ENCODE results near the gene SLC40A1.

The SLC40A1 gene

GRCh38 chr2:189595417-189595816, 14.8 kb upstream of the SLC40A1 start:
- no peak for DNase-seq (ENCODE audit: low spot score)

- no peak for DNase-seq (ENCODE audit: low spot score)
Observed at GRCh38 chr2:189594305-189594704, 13.7 kb upstream of the SLC40A1 start.

- DNase-seq (ENCODE audit: low spot score): no peak
Observed at GRCh38 chr2:189593115-189593514, 12.5 kb upstream of the SLC40A1 start.

GRCh38 chr2:189592353-189592984, 11.9 kb upstream of the SLC40A1 start:
- no peak for DNase-seq (ENCODE audit: low spot score)

GRCh38 chr2:189587780-189588179, 7.2 kb upstream of the SLC40A1 start:
- DNase-seq (ENCODE audit: low spot score): no peak

GRCh38 chr2:189585226-189585756, 4.7 kb upstream of the SLC40A1 start:
- DNase-seq (ENCODE audit: low spot score): no peak

- DNase-seq (ENCODE audit: low spot score): no peak
Observed at GRCh38 chr2:189584686-189585085, 4.1 kb upstream of the SLC40A1 start.

GRCh38 chr2:189583227-189584198, 2.9 kb upstream of the SLC40A1 start:
- no peak for DNase-seq (ENCODE audit: low spot score)

- DNase-seq (ENCODE audit: low spot score): no peak
Observed at GRCh38 chr2:189582809-189583192, 2.2 kb upstream of the SLC40A1 start.

GRCh38 chr2:189582140-189582808, 1.7 kb upstream of the SLC40A1 start:
- DNase-seq (ENCODE audit: low spot score): no peak

- no peak for DNase-seq (ENCODE audit: low spot score)
Observed at GRCh38 chr2:189581354-189582139, 961 bp upstream of the SLC40A1 start.

GRCh38 chr2:189580241-189580651, 340 bp downstream of the SLC40A1 start:
- DNase-seq (ENCODE audit: low spot score): no peak

GRCh38 chr2:189579585-189580186, 900 bp downstream of the SLC40A1 start:
- DNase-seq (ENCODE audit: low spot score): no peak

GRCh38 chr2:189578272-189578950, 2.2 kb downstream of the SLC40A1 start:
- DNase-seq (ENCODE audit: low spot score): no peak

- DNase-seq (ENCODE audit: low spot score): no peak
Observed at GRCh38 chr2:189577121-189577520, 3.5 kb downstream of the SLC40A1 start.

- no peak for DNase-seq (ENCODE audit: low spot score)
Observed at GRCh38 chr2:189576396-189576795, 4.2 kb downstream of the SLC40A1 start.

GRCh38 chr2:189574793-189575475, 5.7 kb downstream of the SLC40A1 start:
- DNase-seq (ENCODE audit: low spot score): no peak

- DNase-seq (ENCODE audit: low spot score): no peak
Observed at GRCh38 chr2:189570570-189571031, 10.0 kb downstream of the SLC40A1 start.

GRCh38 chr2:189569295-189569910, 11.2 kb downstream of the SLC40A1 start:
- DNase-seq (ENCODE audit: low spot score): no peak

Measured in putamen (tissue), 1 donor.